Esophagus muscularis mucosa (tissue), 4 donors: ENCODE data around the gene DBH. TPM values are rescaled to one million over a fixed set of nuclear protein-coding genes. Genes with fewer than 3 reads are reported as not detected.

Experiments
- DNase-seq: peaks from one replicate; pipeline ENCODE4 v3.0.0-alpha.2; 2017; ENCODE audit errors: extremely low spot score
- H3K27ac ChIP-seq, 4 donors: fragments of 200-600 bp; sonication (generic); replicated peaks in 1 of 4; 1 replicate in 3 of 4; 2 replicates in 1 of 4; pipeline ENCODE4 v1.5.1; 2016 to 2019; ENCODE audit warnings: mild to moderate bottlenecking in 1 of 4
- H3K27me3 ChIP-seq, 4 donors: fragments of 200-600 bp; sonication (generic); one replicate each; pipeline versions ENCODE4 v1.5.1 to v1.6.0; 2016 to 2019
- H3K36me3 ChIP-seq, 4 donors: fragments of 200-600 bp; sonication (generic); one replicate each; pipeline ENCODE4 v1.5.1; 2016 to 2019
- H3K4me1 ChIP-seq, 4 donors: fragments of 200-600 bp; sonication (generic); one replicate each; pipeline ENCODE4 v1.5.1; 2016 to 2019
- H3K4me3 ChIP-seq, 4 donors: fragments of 200-600 bp; sonication (generic); 1 replicate in 2 of 4; 2 replicates in 2 of 4; pipeline ENCODE4 v1.5.1; 2016 to 2019; ENCODE audit warnings: mild to moderate bottlenecking in 4 of 4, moderate library complexity in 1 of 4
- H3K9me3 ChIP-seq, 4 donors: fragments of 200-600 bp; sonication (generic); 1 replicate in 3 of 4; 2 replicates in 1 of 4; pipeline ENCODE4 v1.5.1; 2016 to 2019
- CTCF ChIP-seq, 3 experiments: fragments of 200-600 bp in 2 of 3; fragments of 450-650 bp in 1 of 3; sonication (generic) in 2 of 3; IDR thresholded peaks; one replicate each; pipeline ENCODE4 v1.5.1; 2017 to 2019; ENCODE audit warnings: antibody characterized with exemption in 3 of 3, mild to moderate bottlenecking in 2 of 3, moderate library complexity in 1 of 3
- EP300 ChIP-seq: sonication (generic); formaldehyde crosslinking; IDR thresholded peaks from one replicate; pipeline ENCODE4 v1.6.1; 2017; ENCODE audit warnings: antibody characterized with exemption
- POLR2A ChIP-seq: fragments of 450-650 bp; IDR thresholded peaks from one replicate; pipeline ENCODE4 v1.6.1; 2017; ENCODE audit warnings: antibody characterized with exemption, moderate library complexity, mild to moderate bottlenecking, low read depth
- POLR2AphosphoS5 ChIP-seq, 2 donors: sonication (generic); formaldehyde crosslinking; IDR thresholded peaks; one replicate each; pipeline ENCODE4 v1.6.1; 2017; ENCODE audit warnings: antibody characterized with exemption in 2 of 2
- WGBS: methylation state at CpG from one replicate; pipeline ENCODE4 v1.1.5; 2018; 5-methylcytosine and 5-hydroxymethylcytosine counted together
- intact Hi-C: fragments of 100-400 bp; cut with DNase I; formaldehyde crosslinking; loops from one replicate; pipeline ENCODE4 v1.15.1; 2023
- total RNA-seq, 4 donors: library from RNA; depleted of rRNA; stranded (reverse); fragments of >200 nt; gene quantifications; one replicate each; pipeline versions ENCODE4 v1.1.0 to v1.2.1, GENCODE V29; 2016

The DBH gene
- total RNA-seq, 4 donors from 2014 or later = 0.06 TPM; not detected in 3

- H3K36me3 ChIP-seq = no peaks in the 10 kb centered on the region
- no peak overlapping the region for H3K27ac ChIP-seq
- peaks cover 0 to 83% (median 5%) of the 10 kb centered on the region in 4 donors for H3K27me3 ChIP-seq
- DNase-seq = no peak
- 63% methylated on average over 7 of the region's 7 CpGs for WGBS
- no peaks in the 10 kb centered on the region for H3K9me3 ChIP-seq
- intact Hi-C loops = no loop called here
- TF ChIP-seq POLR2A (no peak), EP300 (no peak), POLR2AphosphoS5 (IDR thresholded peaks at IDR 0.05) (no peak), CTCF (IDR thresholded peaks at IDR 0.05) (no peak)
- H3K4me1 ChIP-seq = no peaks in the 10 kb centered on the region
- H3K4me3 ChIP-seq = no peak overlapping the region
Measured at GRCh38 chr9:133647148-133647547, 11.0 kb downstream of the DBH start.

GRCh38 chr9:133647765-133648469 lies 11.8 kb downstream of the DBH start:
- intact Hi-C loops = no loop called here
- Histone ChIP-seq H3K27me3 (peaks cover 0 to 86% (median 9%) of the 10 kb centered on the region in 4 donors), H3K4me1 (no peaks in the 10 kb centered on the region), H3K27ac (no peak overlapping the region), H3K4me3 (no peak overlapping the region), H3K36me3 (no peaks in the 10 kb centered on the region), H3K9me3 (no peaks in the 10 kb centered on the region)
- WGBS = 82% methylated on average over 23 of the region's 25 CpGs
- TF ChIP-seq CTCF (IDR thresholded peaks at IDR 0.05) (no peak), EP300 (no peak), POLR2A (no peak), POLR2AphosphoS5 (IDR thresholded peaks at IDR 0.05) (no peak)
- DNase-seq = no peak

GRCh38 chr9:133649194-133649593 lies 13.0 kb downstream of the DBH start:
- no peaks in the 10 kb centered on the region for H3K36me3 ChIP-seq
- TF ChIP-seq EP300 (no peak), POLR2AphosphoS5 (IDR thresholded peaks at IDR 0.05) (no peak), CTCF (IDR thresholded peaks at IDR 0.05) (no peak), POLR2A (no peak)
- no peak overlapping the region for H3K4me3 ChIP-seq
- intact Hi-C loops = no loop called here
- H3K4me1 ChIP-seq = no peaks in the 10 kb centered on the region
- no peak for DNase-seq
- no peaks in the 10 kb centered on the region for H3K9me3 ChIP-seq
- H3K27me3 ChIP-seq = peaks cover 0 to 86% (median 10%) of the 10 kb centered on the region in 4 donors
- WGBS = 74% methylated on average over 7 of the region's 7 CpGs
- H3K27ac ChIP-seq = no peak overlapping the region

GRCh38 chr9:133650026-133650425 lies 13.9 kb downstream of the DBH start:
- H3K4me3 ChIP-seq = no peak overlapping the region
- no peak for DNase-seq
- H3K9me3 ChIP-seq = no peaks in the 10 kb centered on the region
- H3K27ac ChIP-seq = no peak overlapping the region
- H3K4me1 ChIP-seq = no peaks in the 10 kb centered on the region
- H3K27me3 ChIP-seq = peaks cover 0 to 93% (median 12%) of the 10 kb centered on the region in 4 donors
- TF ChIP-seq POLR2A (no peak), POLR2AphosphoS5 (IDR thresholded peaks at IDR 0.05) (no peak), EP300 (no peak), CTCF (IDR thresholded peaks at IDR 0.05) (no peak)
- 84% methylated on average over 12 of the region's 12 CpGs for WGBS
- intact Hi-C loops = no loop called here
- H3K36me3 ChIP-seq = no peaks in the 10 kb centered on the region

GRCh38 chr9:133653638-133654037 lies 17.5 kb downstream of the DBH start:
- H3K9me3 ChIP-seq = no peaks in the 10 kb centered on the region
- peaks cover 0 to 99% (median 21%) of the 10 kb centered on the region in 4 donors for H3K27me3 ChIP-seq
- 65% methylated on average over 5 of the region's 9 CpGs for WGBS
- H3K4me1 ChIP-seq = peaks cover 5 to 10% (median 8%) of the 10 kb centered on the region in 4 donors
- intact Hi-C loops = no loop called here
- no peak for DNase-seq
- H3K36me3 ChIP-seq = no peaks in the 10 kb centered on the region
- TF ChIP-seq EP300 = no peak
- no peak for TF ChIP-seq POLR2A
- TF ChIP-seq POLR2AphosphoS5 (IDR thresholded peaks at IDR 0.05) = no peak
- TF ChIP-seq CTCF (IDR thresholded peaks at IDR 0.05) = no peak
- no peak overlapping the region for H3K27ac ChIP-seq
- H3K4me3 ChIP-seq = no peak overlapping the region
